ENCODE data around the gene SMPD1. TPM values are rescaled to one million over a fixed set of nuclear protein-coding genes. Genes with fewer than 3 reads are reported as not detected.

Gene SMPD1
- total and polyA plus RNA-seq, 9 of the 15 experiments (the other 6 are each of a cell fraction or from before 2014, with no cell fraction given): 0.90 to 9.9 (median 5.2) TPM

DNA sequence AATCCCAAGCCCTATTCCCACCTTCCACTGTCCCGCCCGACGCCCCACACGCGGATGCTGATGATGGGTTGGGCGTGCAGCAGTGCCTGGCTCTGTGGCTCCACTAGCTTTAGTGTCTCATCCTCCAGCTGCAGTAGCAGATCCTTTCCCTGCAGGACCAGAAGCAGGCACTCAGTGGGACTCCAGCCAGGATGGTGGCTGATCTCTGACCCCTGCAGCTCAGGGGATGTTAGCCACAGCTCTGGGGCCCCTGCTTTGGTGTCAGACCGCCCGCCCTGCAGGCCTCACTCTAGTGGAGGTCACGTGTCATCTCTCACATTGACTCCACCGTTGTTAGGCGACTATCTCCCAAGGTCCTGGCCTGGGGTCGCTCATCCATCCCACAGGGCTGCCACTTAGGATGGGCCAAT is 11.8 kb downstream of the SMPD1 start:
- Histone ChIP-seq H3K27me3 (ENCODE audit: control insufficient read depth in 2 of 2, insufficient read depth in 2 of 2, low read length in 2 of 2) (peaks cover 25 to 64% of the 10 kb centered on the region in 2 experiments; a peak in 4 of 5 replicates), H3K79me2 (ENCODE audit: control insufficient read depth, insufficient read depth, low read length) (no peaks in the 10 kb centered on the region), H3K9me3 (replicated peaks; ENCODE audit: control insufficient read depth, insufficient read depth, low read depth, low read length) (no peaks in the 10 kb centered on the region), H2AFZ (ENCODE audit: low read depth, low read length) (no peak overlapping the region), H3K4me3 (no peak overlapping the region), H3K9me1 (ENCODE audit: control insufficient read depth, insufficient read depth, low read length) (no peaks in the 10 kb centered on the region), H3K27ac (ENCODE audit: extremely low read depth, low read depth, low read length) (no peak overlapping the region), H4K20me1 (replicated peaks; ENCODE audit: control insufficient read depth, insufficient read depth, low read length) (0 out of 2 replicates have a peak, but pooled peaks cover 3% of the 10 kb centered on the region), H3K4me2 (ENCODE audit: insufficient read depth, low read length) (no peak overlapping the region), H3K9ac (ENCODE audit: insufficient read depth in 1 of 2, low read depth in 2 of 2, low read length in 2 of 2) (0 out of 4 replicates have a peak overlapping the region, but pooled peaks of 1 of the 2 experiments have one; percentile 31), H3K4me1 (replicated peaks in 1 of 2; ENCODE audit: control insufficient read depth in 2 of 2, insufficient read depth in 2 of 2, low read length in 2 of 2) (peaks cover 0 to 7% of the 10 kb centered on the region in 2 experiments; a peak in 3 of 5 replicates), H3K36me3 (ENCODE audit: control insufficient read depth, insufficient read depth, low read length) (no peaks in the 10 kb centered on the region)
- ChIA-PET POLR2A (interaction anchor here (0.7 to 1.1 kb wide), 2 partner anchors 53 to 71 kb away, joined by 3 read pairs; no protein-coding TSS in a partner anchor), CTCF (ENCODE audit: low intra/inter-chr PET ratio) (no interaction called here)
- FAIRE-seq (no peak), ATAC-seq (peak; percentile 39), DNase-seq (ENCODE audit: extremely low read depth in 1 of 4, low spot score in 3 of 4) (peak in 1 of 4 experiments; percentile 23)
- no peak for TF ChIP-seq ZNF324 (CRISPR knock-in tag; IDR thresholded peaks at IDR 0.05)
- peak; percentile 43; the same call in 1 of the 2 replicates for TF ChIP-seq TOE1 (IDR thresholded peaks at IDR 0.05; ENCODE audit: borderline replicate concordance)
- no peak for TF ChIP-seq TOE1 (CRISPR knock-in tag; IDR thresholded peaks at IDR 0.05; ENCODE audit: borderline replicate concordance, low read depth)
- TF ChIP-seq, protein P1, sequence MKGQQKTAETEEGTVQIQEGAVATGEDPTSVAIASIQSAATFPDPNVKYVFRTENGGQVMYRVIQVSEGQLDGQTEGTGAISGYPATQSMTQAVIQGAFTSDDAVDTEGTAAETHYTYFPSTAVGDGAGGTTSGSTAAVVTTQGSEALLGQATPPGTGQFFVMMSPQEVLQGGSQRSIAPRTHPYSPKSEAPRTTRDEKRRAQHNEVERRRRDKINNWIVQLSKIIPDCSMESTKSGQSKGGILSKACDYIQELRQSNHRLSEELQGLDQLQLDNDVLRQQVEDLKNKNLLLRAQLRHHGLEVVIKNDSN (CRISPR knock-in tag; IDR thresholded peaks at IDR 0.05): peak; percentile 67
- TF ChIP-seq MAFK (IDR thresholded peaks at IDR 0.05; ENCODE audit: low read length): no peak
- TF ChIP-seq TFE3 (CRISPR knock-in tag; IDR thresholded peaks at IDR 0.05): peak; percentile 86
- TF ChIP-seq, protein P2, sequence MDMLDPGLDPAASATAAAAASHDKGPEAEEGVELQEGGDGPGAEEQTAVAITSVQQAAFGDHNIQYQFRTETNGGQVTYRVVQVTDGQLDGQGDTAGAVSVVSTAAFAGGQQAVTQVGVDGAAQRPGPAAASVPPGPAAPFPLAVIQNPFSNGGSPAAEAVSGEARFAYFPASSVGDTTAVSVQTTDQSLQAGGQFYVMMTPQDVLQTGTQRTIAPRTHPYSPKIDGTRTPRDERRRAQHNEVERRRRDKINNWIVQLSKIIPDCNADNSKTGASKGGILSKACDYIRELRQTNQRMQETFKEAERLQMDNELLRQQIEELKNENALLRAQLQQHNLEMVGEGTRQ (CRISPR knock-in tag; IDR thresholded peaks at IDR 0.05): peak; percentile 66
- peak; percentile 72 for TF ChIP-seq RAD51 (IDR thresholded peaks at IDR 0.05; ENCODE audit: borderline replicate concordance, low read depth)
- TF ChIP-seq CHCHD3 (CRISPR knock-in tag; IDR thresholded peaks at IDR 0.05): no peak
- intact Hi-C loops (cut with micrococcal nuclease): no loop called here
- 6% methylated on average over 12 of the region's 12 CpGs for WGBS (ENCODE audit: insufficient coverage, low coverage, missing lambda C conversion rate)
- no TSS peak for BruUV-seq (replicated peaks)
- in situ Hi-C loops (cut with MboI): no loop called here

Data from K562 (cell line).